KOPT-K1 (cell line): ENCODE results near the gene ALPK1.
"Not testable (repeated sequence)": the region's sequence is repeated elsewhere in the genome, so short reads cannot be mapped to it uniquely, and the experiment has no call there.

Experiments
- H3K27ac ChIP-seq: fragments of 200-600 bp; sonication (generic); 2 replicates; pipeline ENCODE4 v1.5.1; 2016; ENCODE audit warnings: antibody characterized with exemption, mild to moderate bottlenecking, low read depth, low read length; ENCODE audit not compliant: poor library complexity, severe bottlenecking
- H3K36me3 ChIP-seq: fragments of 200-600 bp; sonication (generic); 2 replicates; pipeline ENCODE4 v1.5.1; 2017; ENCODE audit warnings: antibody characterized with exemption, mild to moderate bottlenecking, low read length, moderate library complexity; ENCODE audit not compliant: insufficient read depth
- H3K9me3 ChIP-seq: fragments of 200-600 bp; sonication (generic); 2 replicates; pipeline ENCODE4 v1.5.1; 2017; ENCODE audit warnings: antibody characterized with exemption, low read length, mild to moderate bottlenecking; ENCODE audit not compliant: insufficient read depth, poor library complexity, severe bottlenecking

ALPK1 gene

DNA sequence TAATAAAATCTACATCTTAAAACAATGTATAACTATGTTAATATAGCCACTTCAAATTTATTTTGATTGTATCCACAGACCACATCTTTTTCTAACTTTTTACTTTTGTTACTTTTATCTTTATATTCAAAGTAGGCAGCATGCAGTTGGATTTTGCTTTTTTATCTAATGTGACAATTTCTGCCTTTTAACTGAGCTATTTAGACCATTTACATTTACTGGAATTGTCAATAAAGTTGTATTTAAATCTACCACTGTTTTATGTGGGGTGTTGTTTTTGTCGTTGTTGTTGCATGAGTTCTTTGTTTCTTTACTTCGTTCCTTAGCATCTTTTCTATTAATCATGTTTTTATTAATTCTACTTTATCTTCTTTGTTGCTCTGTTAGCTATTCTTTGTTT lies 176.8 kb downstream of the ALPK1 start:
- Histone ChIP-seq H3K36me3 (no peaks in the 10 kb centered on the region), H3K9me3 (no peaks in the 10 kb centered on the region), H3K27ac (no peak overlapping the region)

DNA sequence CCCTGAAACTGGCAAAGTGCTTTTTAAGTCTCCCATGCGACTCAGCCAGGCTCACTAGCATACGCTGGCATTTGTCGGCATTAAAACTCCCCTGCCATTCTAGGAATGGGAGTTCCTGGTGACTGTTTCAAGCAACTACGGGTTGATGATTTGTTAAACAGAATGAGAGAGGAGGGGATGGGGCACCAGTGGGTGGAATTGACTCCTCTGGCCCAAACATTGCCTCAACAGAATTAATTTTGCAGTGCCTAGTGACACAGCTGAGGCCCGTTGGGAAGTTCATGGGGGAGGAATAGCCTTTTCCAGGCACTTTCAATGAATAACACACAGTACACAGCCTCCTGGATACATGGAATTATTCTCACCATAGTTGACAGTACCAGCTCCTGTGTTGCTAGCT lies 188.8 kb downstream of the ALPK1 start:
- Histone ChIP-seq H3K36me3 (no peaks in the 10 kb centered on the region), H3K9me3 (peaks cover 29% of the 10 kb centered on the region), H3K27ac (no peak overlapping the region)

DNA sequence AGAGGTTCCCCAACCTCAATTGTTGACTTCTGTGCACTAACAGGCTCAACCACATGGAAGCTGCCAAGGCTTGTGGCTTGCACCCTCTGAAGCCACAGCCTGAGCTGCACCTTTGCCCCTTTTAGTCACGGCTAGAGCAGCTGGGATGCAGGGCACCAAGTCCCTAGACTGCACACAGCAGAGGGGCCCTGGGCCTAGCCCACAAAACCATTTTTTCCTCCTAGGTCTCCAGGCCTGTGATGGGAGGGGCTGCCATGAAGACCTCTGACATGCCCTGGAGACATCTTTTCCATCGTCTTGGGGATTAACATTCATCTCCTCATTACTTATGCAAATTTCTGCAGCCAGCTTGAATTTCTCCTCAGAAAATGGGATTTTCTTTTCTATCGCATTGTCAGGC lies 193.6 kb downstream of the ALPK1 start:
- H3K27ac ChIP-seq, H3K36me3 ChIP-seq: not testable (repeated sequence)
- H3K9me3 ChIP-seq: peaks cover 22% of the 10 kb centered on the region
